ENCODE measurements around the gene TBC1D12.
"Not testable (repeated sequence)": the region's sequence is repeated elsewhere in the genome, so short reads cannot be mapped to it uniquely, and the experiment has no call there.

DNA sequence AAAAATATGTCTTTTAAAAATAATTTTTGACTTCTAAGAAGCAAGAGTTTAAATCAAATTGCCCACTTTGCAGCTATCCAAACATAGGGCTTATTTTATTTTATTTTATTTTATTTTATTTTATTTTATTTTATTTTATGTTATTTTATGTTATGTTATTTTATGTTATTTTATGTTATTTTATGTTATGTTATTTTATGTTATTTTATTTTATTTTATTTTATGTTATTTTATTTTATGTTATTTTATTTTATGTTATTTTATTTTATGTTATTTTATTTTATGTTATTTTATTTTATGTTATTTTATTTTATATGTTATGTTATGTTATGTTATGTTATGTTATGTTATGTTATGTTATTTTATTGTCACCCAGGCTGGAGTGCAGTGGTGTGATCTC, 129.2 kb downstream of the TBC1D12 start:
- TF ChIP-seq, protein P1, sequence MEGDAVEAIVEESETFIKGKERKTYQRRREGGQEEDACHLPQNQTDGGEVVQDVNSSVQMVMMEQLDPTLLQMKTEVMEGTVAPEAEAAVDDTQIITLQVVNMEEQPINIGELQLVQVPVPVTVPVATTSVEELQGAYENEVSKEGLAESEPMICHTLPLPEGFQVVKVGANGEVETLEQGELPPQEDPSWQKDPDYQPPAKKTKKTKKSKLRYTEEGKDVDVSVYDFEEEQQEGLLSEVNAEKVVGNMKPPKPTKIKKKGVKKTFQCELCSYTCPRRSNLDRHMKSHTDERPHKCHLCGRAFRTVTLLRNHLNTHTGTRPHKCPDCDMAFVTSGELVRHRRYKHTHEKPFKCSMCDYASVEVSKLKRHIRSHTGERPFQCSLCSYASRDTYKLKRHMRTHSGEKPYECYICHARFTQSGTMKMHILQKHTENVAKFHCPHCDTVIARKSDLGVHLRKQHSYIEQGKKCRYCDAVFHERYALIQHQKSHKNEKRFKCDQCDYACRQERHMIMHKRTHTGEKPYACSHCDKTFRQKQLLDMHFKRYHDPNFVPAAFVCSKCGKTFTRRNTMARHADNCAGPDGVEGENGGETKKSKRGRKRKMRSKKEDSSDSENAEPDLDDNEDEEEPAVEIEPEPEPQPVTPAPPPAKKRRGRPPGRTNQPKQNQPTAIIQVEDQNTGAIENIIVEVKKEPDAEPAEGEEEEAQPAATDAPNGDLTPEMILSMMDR (IDR thresholded peaks at IDR 0.05; ENCODE audit: borderline replicate concordance, extremely low read depth, low read length, poor library complexity, severe bottlenecking) = not testable (repeated sequence)
- not testable (repeated sequence) for TF ChIP-seq EZH2 (IDR thresholded peaks at IDR 0.05; ENCODE audit: borderline replicate concordance, low read depth, low read length, severe bottlenecking)

All from DND-41 (cell line).